Skeletal muscle cell (primary cell): ENCODE data around the gene STX12.
"Not testable (repeated sequence)": the region's sequence is repeated elsewhere in the genome, so short reads cannot be mapped to it uniquely, and the experiment has no call there.

Experiments
- DNase-seq: peaks from one replicate; pipeline ENCODE4 v3.0.0-alpha.2; 2010; ENCODE audit warnings: low read depth
- H3K4me3 ChIP-seq: 2 replicates; pipeline ENCODE4 v1.5.1; 2011; ENCODE audit warnings: low read depth, mild to moderate bottlenecking, control low read depth, low read length, moderate library complexity

Gene STX12

DNA sequence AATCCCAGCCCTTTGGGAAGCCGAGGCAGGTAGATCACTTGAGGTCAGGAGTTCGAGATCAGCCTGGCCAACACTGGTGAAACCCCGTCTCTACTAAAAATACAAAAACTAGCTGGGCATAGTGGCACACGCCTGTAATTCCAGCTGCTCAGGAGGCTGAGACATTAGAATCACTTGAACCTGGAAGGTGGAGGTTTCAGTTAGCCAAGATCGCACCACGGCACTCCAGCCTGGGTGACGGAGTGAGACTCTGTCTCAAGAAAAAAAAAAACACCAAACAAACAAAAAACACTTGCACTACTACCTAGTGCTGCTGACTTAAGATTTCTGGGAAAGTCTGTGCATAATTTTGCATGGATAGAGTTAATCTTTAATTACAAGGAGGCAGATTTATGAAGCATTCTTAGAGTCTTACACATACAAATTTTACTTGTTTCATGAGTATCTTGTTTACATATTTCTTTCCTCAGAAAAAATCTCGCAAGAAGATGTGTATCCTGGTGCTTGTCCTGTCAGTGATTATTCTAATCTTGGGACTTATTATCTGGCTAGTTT, 48.8 kb downstream of the STX12 start:
- DNase-seq: no peak
- no peak overlapping the region for H3K4me3 ChIP-seq

GRCh38 chr1:27823784-27824183, 50.8 kb downstream of the STX12 start:
- H3K4me3 ChIP-seq: no peak overlapping the region
- DNase-seq: no peak

DNA sequence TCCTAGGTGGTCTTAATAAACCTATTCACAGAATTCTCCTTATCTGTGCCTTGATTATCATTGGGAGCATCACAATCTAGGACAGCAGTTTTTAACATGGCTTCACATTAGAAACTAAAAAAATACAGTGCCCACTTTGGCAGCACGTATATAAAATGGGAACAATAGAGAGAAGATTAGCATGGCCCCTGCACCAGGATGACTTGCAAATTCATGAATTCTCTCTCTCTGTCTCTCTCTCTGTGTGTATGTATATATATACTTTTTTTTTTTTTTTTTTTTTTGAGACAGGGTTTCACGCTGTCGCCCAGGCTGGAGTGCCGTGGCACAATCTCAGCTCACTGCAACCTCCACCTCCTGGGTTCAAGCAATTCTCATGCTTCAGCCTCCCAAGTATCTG, 51.4 kb downstream of the STX12 start:
- DNase-seq: no peak
- no peak overlapping the region for H3K4me3 ChIP-seq

GRCh38 chr1:27829339-27829960, 56.4 kb downstream of the STX12 start:
- not testable (repeated sequence) for H3K4me3 ChIP-seq, DNase-seq

DNA sequence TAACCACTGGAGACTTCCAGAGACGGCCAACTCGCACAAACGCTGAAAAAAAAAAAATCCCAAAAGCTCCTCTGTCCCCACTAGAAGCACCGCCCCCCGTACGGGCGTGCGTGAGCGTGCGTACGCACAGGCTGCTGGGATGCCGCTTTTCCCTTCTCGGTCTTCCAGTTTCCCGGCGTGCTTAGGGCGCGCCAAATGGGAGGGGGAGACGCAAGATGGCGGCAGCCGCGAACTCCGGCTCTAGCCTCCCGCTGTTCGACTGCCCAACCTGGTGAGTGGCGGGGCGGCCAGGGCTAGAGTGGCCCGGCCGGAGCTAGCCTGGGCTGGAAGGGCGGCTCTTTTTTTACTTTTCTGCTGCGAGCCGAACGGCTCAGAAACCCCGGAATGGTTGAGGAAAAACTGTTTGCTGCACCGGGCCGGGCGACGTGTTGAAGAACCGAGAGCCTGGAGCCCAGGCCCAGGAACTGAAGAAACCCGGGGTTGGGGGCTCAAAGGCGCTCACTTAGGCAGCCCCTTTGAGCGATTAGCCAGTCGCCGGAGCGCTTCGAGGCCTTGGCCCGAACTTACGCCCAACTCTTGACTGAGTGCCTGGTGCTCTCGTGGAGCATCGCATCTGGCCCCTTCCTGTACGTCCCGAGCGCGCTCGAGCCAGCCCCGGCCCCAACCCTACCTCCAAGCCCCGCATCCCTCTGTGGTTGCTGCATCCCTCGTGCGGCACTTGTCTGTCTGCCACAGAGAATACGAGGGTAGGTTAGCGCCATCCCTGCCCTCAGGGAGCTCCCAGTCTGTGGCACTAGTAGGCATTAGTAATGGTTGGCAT, 57.8 kb downstream of the STX12 start, which contains the start of gene PPP1R8:
TSS of gene PPP1R8 (plus strand) at position 162 of the 820 bp plus-strand sequence. CDS start at position 216, 54 bp downstream.
- H3K4me3 ChIP-seq: peak within 1 kb of the TSS; percentile 91
- peak; percentile 87 for DNase-seq

DNA sequence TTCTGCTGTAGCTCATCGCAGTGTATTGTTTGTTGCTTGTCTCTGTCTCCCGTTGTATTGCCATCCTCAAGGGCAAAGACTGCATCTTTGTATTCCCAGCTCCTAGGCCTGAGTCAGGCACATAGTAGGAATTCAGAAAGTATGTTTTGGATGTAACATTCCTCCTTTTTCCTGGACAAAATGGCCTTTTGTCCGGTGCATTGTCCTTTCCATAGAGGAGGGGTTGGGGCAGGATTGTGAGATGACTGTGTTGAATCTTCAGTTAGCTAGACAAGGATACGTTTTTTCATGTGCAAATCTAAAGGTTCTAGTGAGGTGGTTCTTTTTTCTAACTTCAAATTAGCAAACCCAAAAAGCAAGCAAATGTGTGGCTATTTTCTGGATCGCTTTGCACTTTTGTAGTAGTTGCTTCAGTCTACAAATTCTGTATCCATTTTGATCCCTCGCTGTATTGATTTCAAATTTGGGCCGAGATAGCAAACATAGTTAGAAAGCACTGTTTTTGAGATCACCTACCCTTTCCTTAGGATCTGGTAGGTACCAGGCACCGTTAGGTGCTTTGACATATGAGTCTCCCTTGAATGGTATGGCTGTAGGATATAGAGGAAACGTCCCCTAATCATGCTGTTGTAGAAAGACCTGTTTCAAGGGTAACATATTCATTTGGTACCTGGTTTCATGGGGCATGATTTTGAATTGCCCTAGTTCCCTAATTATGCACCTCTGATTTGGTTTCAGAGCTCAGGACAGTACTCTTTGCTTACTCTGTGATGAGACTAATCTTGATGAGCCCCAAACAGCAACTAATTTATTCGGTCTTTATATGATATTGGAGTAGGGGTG, 58.8 kb downstream of the STX12 start:
- DNase-seq: no peak
- peak overlapping the region; percentile 91 for H3K4me3 ChIP-seq

DNA sequence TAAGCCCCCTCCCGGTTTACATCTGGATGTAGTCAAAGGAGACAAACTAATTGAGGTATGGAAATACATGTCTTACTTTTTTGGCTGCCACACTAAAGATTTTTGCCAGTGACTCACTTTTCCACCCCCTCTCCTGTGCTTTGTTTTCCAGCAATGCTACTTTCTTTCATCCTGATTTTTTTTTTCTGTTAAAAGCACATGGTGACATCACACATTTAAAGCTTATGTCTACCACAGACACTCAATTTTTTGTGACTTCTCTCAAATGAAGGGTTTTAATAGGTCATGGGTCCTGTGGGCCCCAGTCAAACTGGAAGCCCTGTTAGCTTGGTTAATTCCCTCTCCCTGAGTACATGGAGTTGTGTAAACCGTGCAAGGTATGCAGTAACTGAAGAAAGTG, 59.7 kb downstream of the STX12 start:
- peak; percentile 23 for DNase-seq
- no peak overlapping the region for H3K4me3 ChIP-seq

DNA sequence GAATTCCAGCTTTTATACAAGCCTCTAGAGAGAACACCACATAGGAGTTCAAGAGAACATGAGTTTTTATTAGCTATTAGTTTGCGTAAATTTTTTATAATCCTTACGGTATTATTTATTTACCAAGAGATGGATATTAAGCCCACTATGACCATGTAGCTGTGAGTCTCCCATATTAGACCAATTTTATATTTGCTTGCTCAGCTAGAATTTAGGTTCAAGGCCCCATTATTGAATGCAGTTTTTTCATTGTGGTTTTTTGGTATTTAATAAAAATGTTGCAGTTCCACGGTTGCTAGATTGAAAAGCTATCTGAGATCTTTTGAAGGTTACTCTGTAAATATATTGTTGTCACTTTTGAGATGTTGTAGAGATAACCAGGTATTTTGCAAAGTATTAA, 60.5 kb downstream of the STX12 start:
- H3K4me3 ChIP-seq: no peak overlapping the region
- DNase-seq: no peak

GRCh38 chr1:27835046-27835445, 62.0 kb downstream of the STX12 start:
- DNase-seq: no peak
- H3K4me3 ChIP-seq: no peak overlapping the region

GRCh38 chr1:27835501-27835900, 62.5 kb downstream of the STX12 start:
- no peak overlapping the region for H3K4me3 ChIP-seq
- no peak for DNase-seq

- DNase-seq: no peak
- H3K4me3 ChIP-seq: no peak overlapping the region
Measured at GRCh38 chr1:27849951-27850350, 76.9 kb downstream of the STX12 start.

- no peak overlapping the region for H3K4me3 ChIP-seq
- no peak for DNase-seq
Measured at GRCh38 chr1:27855085-27855484, 82.1 kb downstream of the STX12 start.

GRCh38 chr1:27856561-27857343, 83.7 kb downstream of the STX12 start:
- H3K4me3 ChIP-seq: no peak overlapping the region
- DNase-seq: no peak

GRCh38 chr1:27857552-27857951, 84.5 kb downstream of the STX12 start:
- H3K4me3 ChIP-seq, DNase-seq: not testable (repeated sequence)

DNA sequence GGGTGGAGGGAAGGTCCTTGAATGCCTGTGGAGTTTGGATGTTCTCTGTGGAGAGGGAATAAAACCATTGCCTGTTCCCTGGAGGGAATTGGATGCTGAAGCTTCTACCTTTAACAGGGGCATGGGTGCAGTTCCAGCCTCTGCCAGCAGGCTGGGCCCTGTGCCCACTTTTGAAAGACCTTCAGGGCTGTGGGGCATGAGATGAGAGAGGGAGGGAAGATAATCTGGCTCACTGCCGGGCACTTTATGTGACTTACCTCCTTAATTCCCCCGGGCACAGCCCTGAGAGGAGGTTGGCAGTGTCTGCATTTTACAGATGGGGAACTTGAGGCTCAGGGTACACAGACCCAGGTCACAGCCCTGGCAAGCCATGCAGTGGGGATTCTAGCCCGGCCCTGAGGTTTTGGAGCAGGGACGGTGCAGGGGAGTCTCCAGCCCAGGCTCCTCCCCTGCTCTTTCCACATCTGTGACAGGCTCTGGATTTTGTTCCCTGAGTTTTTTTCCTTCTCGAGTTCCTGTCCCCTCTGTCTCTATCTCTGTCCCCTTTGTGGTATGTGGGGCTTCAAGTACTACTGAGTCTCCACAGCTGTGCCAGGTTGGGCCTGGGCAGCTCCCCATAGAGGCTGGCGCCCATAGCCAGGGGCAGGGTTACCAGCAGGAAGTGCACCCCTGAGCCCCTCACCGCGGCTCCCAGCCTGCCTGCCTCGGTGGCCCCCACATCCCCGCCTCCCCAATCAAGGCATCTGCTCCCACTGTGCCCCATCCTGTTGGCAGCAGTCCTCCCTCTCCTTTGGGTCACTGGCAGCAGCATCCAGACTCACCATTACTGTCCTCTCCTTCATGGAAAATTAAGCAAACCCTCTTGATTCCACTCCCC, 85.3 kb downstream of the STX12 start:
- peak overlapping the region; percentile 19 for H3K4me3 ChIP-seq
- peak; percentile 63 for DNase-seq

DNA sequence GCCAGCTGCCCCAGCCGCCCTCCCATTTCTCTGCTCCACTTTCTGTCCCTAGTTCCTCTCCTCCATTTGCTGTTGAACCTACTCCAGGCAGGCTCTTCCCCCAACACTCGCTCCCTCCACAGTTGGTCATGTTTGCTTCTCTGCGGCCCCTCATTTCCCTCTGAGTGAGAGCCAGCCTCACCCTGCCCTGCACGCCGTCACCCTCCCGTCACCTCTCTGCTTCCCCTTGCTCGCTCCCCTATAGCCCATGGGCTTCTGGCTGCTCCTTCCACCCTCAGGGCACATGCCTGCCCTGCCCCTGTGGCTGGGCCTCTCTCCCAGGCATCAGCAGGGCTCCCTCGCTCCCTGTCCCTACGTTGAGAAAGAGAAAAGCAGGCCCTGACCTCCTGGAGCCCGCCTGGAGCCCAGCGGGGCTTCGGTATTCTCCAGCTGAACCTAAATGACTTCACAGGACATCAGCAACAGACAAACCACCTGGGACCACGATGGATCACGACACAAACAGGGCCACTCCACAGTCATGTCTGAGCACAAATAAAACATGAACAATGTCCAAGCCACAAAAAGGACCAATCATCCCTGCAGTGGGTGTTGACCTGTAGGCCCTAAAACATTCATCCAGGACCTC, 86.0 kb downstream of the STX12 start:
- no peak for DNase-seq
- H3K4me3 ChIP-seq: no peak overlapping the region

GRCh38 chr1:27861436-27861835, 88.4 kb downstream of the STX12 start:
- no peak for DNase-seq

DNA sequence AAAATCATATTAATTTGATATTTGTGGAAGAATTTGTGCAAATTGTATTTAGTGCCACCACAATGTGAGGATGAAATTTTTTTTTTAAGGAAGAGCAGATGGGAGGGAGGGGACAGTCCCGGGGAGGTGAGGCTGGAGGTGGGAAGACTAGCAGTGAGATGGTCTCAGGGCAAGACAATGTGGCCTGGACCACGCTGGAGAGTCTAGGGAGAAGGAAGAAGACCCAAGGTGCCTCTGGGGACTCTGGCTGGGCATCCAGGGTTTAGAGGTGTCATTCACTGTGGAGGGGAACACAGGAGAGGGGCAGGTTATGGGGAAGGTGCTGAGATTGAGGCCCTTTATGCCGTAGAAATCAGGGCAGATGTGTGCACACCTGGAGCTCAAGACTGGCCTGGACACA, 89.0 kb downstream of the STX12 start:
- H3K4me3 ChIP-seq: no peak overlapping the region
- DNase-seq: no peak

More at GRCh38 chr1:27861436-27861835, 88.4 kb downstream of the STX12 start:
- no peak overlapping the region for H3K4me3 ChIP-seq
